Hematopoietic multipotent progenitor cell (in vitro differentiated cells): ENCODE data around the gene KLHDC8A. TPM values are rescaled to one million over a fixed set of nuclear protein-coding genes. Genes with fewer than 3 reads are reported as not detected.
A peak's percentile ranks its signal among the peaks of the same experiment; 100 is the strongest.

Experiments used
- DNase-seq, 3 donors: peaks; one replicate each; pipeline ENCODE4 v3.0.0-alpha.2; 2011 to 2015; ENCODE audit warnings: low read depth in 2 of 3, low spot score in 2 of 3
- total RNA-seq: library from RNA; depleted of rRNA; stranded (reverse); fragments of >200 nt; gene quantifications from one replicate; pipeline ENCODE4 v1.2.3, GENCODE V29; 2012

Gene KLHDC8A
- total RNA-seq, 1 donor = under 0.01 TPM

DNA sequence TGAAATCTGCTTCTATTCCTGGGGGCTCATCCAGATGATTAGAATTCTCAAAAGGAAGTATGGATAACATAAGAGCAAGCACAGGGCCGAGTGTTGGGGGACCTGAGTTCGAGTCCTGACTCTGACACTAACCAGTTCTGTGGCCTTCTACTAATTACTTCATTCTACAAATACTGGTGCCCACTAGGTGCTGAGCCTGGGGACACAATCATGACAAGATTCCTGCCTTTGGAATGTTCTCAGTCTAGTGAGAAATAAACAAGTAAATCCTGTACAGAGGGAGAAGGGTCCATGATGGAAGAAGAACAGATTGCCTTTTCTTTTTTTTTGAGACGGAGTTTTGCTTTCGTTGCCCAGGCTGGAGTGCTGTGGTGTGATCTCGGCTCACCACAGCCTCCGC is 32.9 kb downstream of the KLHDC8A start:
- no peak for DNase-seq

DNA sequence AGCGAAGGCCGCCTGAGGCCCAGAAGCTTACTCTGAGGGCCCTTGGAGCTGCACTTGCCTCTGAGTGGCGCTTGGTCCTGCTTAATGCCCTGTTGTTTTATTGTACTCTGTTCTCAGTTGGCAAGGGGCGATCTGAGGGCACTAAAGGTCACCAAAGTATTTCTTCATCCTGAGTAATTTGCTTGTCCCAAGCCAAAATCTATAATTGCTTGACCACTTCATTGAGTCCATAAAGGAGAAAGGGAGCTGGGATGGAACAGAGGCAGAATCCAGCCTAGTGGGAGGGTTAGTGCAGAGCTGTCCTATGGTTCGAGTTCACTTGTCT is 34.8 kb downstream of the KLHDC8A start:
- no peak for DNase-seq

DNA sequence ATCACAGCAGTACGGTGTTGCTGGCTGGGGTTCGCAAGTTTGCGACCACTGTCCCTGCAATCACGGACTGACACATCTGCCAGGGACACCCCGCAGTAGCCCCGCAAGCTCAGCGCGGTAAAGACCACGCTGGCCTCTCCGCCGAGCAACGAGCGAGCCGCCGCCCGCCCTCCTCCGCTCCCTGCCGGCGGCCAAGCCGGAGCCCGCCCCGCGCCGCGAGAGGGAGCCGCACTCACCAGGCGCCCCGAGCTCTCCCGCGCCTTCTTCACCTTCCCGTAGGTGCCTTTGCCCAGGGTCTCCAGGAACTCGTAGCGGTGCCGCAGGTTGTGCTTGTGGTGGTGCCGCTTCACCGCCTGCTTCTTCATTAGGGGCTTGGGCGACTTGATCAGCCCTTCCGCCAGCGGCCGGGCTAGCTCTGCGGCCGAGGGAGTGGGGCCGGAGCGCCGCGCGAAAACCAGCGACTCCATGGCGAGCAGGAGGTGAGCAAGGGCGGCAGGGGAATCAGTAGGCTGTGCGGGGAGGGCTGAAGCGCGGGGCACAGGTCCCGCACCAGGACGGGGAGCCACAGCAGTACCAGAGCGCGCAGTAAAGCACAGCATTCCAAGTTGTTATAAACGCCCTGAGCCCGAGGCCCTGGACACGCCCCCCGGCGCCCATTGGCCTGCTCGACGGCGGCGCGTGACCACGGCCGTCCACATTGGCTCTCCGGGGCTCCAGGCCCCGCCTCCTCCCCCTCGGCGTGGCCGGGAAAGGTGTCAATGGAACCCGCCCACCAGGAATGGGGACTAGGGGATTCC is 35.4 kb downstream of the KLHDC8A start, which contains the start of gene NUAK2:
TSS of gene NUAK2 (minus strand) at position 584 of the 797 bp plus-strand sequence. CDS start at position 467, 117 bp downstream.
- DNase-seq = peak; percentile 53 to 71 (median 66)

DNA sequence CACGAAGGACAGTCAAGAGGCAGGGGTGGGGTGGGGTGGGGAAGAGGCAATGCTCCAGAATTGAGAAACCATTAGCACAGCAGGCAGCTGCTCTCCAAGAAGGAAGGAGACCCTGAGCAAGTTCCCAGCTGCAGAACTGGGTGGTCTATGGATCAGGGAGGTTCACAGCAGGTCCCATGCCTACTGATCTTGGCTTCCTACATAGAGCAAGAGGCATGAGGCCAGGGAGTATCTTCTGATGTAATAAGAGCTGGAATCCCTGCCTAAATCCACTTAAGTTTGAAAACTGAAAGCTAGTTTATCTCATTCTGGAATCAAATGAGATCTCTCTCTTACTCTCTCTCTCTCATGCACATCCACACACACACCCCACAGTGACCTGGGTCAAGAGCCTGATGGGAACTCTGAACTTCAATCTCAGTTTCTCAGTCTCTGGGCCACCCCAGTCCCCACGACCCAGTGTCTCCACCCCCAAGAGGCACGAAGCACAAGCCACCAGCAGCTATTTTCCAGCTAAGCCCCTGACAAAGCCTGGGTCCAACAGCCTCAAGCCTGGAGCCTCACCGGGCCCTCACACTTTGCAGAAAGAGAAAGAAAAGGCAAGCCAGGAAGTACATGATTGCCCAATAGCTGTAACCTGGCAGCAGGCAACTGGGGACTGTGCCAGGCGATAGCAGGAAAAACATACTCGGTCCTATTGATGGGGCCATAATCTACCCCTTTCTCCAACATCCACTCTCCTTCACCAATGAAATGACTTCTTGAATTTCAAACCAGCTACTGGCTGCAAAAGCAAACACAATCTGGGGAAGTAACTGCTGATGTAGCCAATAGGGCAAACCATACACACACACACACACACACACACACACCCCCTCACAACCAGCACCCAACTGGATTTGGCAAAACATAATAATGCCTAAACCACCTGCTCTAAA is 37.4 kb downstream of the KLHDC8A start:
- DNase-seq = peak in 2 of 3 donors; percentile 51 to 77

DNA sequence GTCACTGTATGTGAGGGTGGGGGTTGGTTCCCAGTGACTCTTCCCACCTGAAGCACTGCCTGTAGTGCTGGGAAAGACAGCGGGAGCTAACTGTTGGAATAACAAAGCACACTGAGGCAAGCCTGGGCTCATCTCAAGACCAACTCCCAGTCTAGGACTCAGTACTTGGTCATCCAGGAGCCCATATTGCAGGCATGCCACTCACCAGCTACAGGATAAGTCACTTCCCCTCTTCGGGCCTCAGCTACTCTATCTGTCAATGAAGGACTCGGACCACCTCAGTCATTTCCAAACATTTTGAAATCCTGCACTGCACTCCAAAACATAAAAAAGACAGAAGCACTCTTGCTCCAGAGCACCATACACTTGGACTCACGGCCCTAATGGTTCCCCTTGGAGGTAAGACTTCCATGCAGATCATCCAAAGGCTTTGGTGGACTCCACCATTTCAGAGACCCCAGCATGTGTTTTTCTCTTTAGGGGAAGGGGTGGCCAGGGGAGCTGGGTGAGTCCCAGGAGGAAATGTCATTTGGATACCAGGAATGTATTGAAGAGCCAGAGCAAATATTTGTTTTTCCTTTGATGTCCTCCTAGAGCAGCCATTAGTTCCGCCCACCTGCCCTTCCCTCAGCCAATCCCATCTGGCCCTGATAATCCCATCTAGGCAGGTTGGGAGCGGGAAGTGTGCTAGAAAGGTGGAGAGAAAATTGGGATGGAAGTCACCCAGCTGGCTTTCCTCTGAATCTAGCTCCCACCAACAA is 38.3 kb downstream of the KLHDC8A start:
- no peak for DNase-seq

DNA sequence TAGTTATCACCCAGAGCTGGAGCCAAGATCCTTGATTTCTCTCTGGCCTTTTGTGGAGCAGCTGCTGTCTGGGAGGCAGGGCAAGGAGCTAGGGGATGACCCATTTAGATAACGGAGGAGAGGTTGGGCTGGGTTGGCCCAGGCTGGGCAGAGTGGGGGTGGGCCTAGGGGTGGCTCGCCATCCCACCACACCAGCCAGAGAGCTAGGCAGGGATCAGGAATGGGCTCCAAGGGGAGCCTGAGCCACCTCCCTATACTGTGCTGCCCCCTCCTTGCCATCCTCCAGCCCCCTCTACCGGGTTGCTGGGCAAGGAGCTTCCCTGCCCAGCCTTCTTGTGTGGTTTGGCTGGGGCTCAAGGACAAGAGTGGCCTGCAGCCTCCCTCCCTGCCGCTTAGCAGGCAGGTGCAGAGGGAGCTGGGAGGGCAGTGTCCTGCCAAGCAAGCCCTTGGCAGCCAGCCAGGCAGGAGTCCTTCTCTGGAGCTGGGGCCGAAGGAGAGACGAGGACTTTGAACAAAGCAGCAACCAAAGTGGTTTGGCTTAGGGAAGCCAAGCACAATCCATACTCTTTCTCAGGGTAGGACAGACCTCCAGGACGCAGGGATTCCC is 39.3 kb downstream of the KLHDC8A start:
- DNase-seq = no peak

DNA sequence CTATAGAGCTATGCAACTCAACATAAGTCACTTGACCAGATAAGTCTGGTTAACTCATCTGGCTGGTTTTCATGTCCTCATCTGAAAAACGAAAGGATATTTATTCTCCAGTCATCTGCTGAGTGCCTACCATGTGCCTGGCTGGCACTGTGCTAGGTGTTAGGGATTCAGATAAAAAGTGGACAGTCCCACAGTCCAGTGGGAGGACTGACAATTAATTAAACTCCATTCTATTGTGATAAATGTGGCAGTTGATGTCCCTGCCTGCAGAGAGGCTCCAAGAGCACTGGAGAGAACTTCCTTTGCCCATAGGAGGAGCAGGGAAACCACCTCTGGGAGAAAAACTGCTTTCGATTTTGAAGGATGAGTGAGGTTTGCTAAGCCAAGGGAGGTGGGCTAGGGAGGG is 40.6 kb downstream of the KLHDC8A start:
- DNase-seq = no peak

DNA sequence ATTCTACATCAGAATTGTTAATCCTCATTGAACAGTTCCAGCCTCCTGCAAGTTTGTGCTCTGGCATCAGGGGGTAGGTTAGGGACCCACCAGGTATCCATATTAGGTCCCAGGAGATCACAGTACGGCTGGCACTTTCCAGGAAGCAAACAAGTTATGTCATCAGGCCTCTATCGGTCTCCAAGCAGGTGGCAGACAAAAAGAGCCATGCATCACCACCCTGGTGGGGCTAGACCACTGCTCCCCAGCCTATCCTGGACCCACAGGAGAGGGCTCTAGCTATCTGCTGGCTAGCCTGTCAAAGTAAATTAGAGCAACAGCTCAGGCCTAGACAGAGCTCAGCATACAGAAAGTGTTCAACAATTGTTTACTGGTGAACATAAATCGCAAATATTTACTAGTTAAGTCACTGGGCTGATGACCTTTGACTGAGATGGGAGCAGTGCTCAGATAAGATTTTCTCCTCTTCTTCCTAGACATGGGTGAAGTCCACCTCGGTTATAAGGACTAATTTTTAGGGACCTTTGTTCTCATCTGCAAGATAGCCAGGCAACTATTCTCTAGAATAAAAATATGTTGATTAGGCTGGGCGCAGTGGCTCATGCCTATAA is 41.6 kb downstream of the KLHDC8A start:
- no peak for DNase-seq

DNA sequence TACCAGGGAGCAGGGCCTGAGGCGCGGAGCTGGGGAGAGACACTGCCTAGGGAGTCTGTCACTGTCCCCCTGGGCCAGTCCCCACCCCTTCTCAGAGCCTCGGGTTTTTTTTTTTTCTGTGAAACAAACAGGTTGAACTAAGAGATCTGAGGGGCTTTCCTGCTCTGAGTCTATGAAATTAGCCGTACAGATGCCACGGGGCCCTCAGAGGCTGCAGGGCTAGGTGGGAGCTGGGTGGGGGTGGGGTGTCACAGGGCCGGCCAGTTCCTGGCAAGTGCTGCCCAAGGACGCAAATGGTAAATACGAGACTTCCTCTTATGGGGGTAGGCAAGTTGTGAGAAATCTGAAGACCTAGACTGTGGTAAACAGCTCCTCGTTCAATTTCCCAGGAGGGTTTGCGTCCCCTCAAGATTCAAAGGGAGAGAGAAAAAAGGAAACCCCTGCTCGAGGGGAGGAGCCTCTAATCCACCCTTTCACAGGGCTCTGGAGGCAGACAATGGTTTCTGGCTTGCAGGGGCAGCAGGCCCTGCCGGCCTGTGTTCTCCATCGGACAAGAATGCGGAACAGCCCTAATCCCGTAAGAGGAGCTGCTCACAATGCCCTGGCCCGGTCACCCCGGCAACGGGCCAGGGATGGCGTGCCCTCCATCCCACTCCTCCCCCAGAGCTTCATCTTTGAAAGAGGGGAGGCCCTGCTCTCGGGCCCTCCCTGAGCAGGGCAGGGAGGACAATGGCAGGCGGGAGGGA is 43.0 kb downstream of the KLHDC8A start:
- peak in 2 of 3 donors; percentile 74 to 80 for DNase-seq

DNA sequence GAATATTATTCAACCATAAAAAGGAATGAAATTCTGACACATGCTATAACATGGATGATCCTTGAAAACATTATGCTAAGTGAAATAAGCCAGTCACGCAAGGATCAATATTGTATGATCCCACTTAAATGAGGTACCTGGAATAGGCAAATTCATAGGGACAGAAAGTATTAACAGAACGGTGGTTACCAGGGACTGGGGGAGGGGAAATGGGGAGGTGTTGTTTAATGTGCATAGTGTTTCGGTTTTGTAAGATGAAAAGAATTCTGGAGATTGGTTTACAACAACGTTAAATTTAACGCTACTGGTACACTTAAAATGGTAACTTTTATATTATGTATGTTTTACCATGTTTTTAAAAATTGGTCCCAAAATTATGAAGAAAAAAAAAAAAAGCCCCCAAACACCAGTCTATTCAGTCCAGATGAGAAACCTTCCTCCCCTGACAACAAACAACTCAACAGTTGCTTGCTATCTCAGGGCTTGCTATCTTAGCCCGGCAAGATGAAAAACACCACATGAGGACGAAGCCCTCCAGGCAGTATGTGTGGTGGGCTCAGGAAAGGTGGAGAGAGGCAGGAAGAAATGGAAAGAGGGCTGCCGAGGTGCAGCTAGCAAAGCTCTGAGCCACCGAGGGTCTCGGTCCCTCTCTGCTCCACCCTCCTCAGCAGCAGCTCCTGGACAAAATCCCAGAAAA is 43.7 kb downstream of the KLHDC8A start:
- no peak for DNase-seq

DNA sequence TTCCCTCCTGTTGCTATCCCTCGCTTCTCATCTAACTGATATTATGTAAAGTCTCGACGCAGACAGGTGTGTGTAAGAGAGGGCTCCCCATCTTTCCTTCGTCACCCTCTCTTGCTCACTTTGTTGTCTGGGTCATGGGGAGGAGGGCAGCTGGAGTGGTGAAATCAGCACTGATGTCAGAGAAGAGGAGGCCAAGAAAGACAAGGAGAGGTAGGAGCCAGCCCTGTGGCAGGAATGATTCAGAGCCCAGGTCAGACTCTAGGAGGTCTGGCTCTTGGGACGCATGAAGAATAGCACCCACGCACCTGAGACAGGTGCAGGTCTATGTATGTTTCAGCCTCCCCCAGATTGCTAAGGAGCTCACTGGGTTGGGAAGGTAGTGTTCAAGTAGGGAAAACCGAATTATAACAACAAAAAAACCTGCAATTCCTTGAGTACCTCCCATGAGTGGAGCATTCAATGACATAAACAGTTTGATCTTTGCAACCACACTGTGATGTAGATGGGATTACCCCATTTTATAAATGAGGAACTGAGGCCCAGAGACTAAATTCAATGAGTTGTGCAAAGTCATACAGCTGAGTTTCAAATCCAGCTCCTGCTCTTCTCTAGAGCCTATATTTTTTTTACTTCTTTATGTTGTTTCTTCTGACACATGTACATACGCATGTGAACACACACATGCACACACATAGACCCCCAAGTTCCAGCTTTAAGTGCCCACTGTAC is 45.6 kb downstream of the KLHDC8A start:
- DNase-seq = no peak

DNA sequence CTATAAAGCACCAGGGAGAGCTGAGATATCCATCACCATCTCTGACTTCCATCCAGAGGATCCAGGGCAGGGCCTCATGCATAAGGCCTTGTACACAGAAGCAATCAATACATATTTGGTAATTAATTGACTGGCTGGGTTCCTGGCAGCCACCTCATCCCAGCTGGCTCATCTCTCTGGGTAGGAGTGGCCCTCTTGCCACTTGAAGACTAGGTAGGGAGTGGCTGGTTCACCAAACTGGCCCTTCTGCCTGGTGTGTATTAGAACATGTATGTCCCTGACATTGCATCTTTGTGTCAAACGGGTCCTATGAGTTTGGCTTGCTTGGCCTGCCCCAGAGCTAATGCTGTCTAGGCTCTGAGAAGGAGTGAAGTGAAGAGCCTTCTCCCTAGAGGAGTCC is 47.0 kb downstream of the KLHDC8A start:
- no peak for DNase-seq

DNA sequence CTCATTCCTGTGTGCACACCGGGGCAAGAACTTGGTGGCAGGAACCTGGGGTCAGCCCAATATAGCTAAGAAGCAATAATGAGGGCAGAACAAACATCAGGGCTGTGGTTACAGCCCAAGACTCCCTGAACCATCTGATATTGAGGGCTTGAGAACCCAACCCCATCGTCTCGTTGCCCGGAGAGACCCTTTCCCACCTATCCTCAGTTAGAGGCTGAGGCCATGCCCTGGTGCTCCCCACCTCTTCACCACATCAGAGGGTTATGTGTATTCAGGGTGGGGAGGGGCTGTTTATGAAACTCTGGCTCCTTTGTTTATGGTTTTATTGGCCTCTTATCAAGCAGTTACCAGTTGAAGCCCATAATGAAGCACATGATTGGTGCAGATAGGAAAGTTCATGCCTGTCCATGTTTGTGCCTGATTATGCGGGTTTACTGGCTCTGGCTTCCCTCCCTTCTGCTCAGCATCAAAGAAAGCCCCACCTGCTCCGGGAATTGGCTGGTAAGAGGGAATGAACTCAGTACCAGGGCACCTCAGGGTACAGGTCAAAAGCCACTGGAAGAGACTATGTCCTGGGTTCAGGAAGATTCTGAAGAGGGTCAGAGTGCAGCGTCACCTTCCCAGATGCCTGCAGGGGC is 49.7 kb downstream of the KLHDC8A start:
- DNase-seq = no peak

DNA sequence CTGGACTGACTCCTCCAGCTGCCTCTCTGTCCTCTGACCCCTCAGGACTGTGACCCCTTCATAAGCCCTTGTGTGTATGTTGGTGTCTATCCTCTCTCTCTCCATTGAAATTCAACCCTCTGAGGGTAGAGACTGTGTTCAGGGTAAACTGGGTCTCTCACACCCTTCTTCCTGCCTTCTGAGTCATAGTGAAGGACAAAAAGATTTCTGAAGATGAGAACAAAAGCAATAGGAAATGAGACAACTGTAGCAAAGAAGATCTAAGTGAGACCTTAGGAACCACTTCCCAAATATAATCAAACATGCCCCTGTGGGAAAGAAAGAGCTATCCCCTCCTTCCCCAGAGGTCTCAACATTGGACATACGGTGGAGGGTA is 52.0 kb downstream of the KLHDC8A start:
- no peak for DNase-seq

DNA sequence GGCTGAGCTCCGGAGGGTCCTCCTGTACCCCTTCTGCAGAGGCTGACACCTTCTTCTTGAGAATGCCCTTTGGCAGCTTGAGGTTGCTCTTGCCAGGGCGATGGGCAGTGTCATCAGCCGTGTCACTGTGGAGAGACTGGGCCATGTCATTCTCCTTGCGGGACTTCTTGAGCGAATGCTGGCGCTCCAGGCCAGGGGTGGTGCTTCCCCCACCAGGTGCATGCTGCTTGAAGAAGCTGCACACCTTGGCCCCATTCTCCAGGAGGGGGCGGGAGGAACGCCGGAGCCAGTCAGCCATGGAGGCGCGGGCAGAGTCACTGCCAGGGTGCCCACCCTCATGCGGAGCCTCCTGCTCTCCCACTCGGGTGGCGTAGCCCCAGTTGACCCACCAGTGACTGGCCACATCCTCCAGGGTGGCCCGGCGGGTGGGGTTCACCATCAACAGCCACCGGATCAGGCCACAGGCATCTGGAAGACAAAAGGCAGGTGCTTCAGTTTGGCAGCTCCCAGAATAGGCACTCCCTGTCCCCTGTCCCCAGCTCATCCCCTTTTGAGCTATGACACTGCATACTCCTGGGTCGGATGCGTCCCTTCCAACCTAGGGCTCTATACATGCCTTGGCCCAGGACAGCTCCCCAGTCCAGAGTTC is 52.6 kb downstream of the KLHDC8A start:
- no peak for DNase-seq

DNA sequence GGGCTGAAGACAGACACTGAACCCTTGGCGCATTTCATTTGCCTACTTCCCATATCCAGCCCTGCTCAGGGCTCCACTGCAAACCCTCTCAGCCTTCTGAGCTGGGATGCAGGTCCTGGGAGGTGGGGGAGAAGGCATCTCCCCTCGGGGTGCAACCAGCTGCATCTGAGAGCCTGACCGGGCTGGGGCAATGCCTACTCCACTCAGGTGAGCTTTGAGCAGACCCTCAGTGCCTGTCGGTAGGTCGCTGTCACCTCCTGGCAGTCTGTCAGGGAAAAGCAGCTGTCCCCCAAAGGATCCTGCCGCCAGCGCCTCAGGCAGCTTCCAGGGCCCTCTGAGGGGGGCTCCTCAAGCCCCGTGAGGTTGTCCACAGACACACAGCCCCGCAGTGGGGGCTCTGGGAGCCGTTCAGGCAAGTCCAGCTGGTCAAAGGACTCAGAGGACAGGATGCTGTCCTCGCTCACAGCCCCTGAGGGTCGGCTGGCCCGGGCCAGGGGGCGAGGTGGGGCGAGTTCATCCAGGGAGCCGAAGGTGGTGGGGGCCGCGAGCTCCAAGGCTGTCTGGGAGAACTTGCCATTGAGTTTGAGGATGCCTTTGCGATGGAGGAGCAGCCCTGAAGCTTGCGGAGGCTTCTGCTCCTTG is 53.4 kb downstream of the KLHDC8A start:
- no peak for DNase-seq
